Measurements from ENCODE around the gene RAPGEF3.

RAPGEF3 gene

GRCh38 chr12:47722941-47723631 is 35.6 kb downstream of the RAPGEF3 start:
- DNase-seq (ENCODE audit: low read depth in 2 of 2), result no peak

- no peak for DNase-seq (ENCODE audit: low read depth in 2 of 2)
These were observed 36.4 kb downstream of the RAPGEF3 start for GRCh38 chr12:47722136-47722834.

- no peak for DNase-seq (ENCODE audit: low read depth in 2 of 2)
These were observed 37.2 kb downstream of the RAPGEF3 start for GRCh38 chr12:47721431-47721973.

- DNase-seq (ENCODE audit: low read depth in 2 of 2), result no peak
These were observed 40.1 kb downstream of the RAPGEF3 start for GRCh38 chr12:47718531-47718930.

- DNase-seq (ENCODE audit: low read depth in 2 of 2), result no peak
These were observed 41.1 kb downstream of the RAPGEF3 start for GRCh38 chr12:47717443-47718193.

- DNase-seq (ENCODE audit: low read depth in 2 of 2), result no peak
These were observed 41.6 kb downstream of the RAPGEF3 start for GRCh38 chr12:47717046-47717442.

- DNase-seq (ENCODE audit: low read depth in 2 of 2), result no peak
These were observed 42.7 kb downstream of the RAPGEF3 start for GRCh38 chr12:47715877-47716548.

- DNase-seq (ENCODE audit: low read depth in 2 of 2), result peak; percentile 61 to 64
These were observed 43.2 kb downstream of the RAPGEF3 start for GRCh38 chr12:47715393-47715876.

GRCh38 chr12:47714826-47715386 is 43.8 kb downstream of the RAPGEF3 start:
- DNase-seq (ENCODE audit: low read depth in 2 of 2), result no peak

GRCh38 chr12:47712171-47712570 is 46.5 kb downstream of the RAPGEF3 start:
- DNase-seq (ENCODE audit: low read depth in 2 of 2), result no peak

- DNase-seq (ENCODE audit: low read depth in 2 of 2), result no peak
These were observed 47.2 kb downstream of the RAPGEF3 start for GRCh38 chr12:47711448-47711847.

GRCh38 chr12:47710278-47710677 is 48.4 kb downstream of the RAPGEF3 start:
- no peak for DNase-seq (ENCODE audit: low read depth in 2 of 2)

GRCh38 chr12:47709671-47710070 is 49.0 kb downstream of the RAPGEF3 start:
- DNase-seq (ENCODE audit: low read depth in 2 of 2), result no peak

GRCh38 chr12:47709237-47709636 is 49.4 kb downstream of the RAPGEF3 start:
- no peak for DNase-seq (ENCODE audit: low read depth in 2 of 2)

GRCh38 chr12:47707905-47708543 is 50.7 kb downstream of the RAPGEF3 start:
- DNase-seq (ENCODE audit: low read depth in 2 of 2), result no peak

- DNase-seq (ENCODE audit: low read depth in 2 of 2), result no peak
These were observed 51.3 kb downstream of the RAPGEF3 start for GRCh38 chr12:47707355-47707754.

- peak; percentile 94 to 95 for DNase-seq (ENCODE audit: low read depth in 2 of 2)
These were observed 52.9 kb downstream of the RAPGEF3 start, which contains the start of gene RPAP3 for GRCh38 chr12:47705566-47706425. Gene RPAP3, minus strand, starts transcription at chr12:47706030. Its CDS starts 3,190 bp downstream, at chr12:47702840.

- no peak for DNase-seq (ENCODE audit: low read depth in 2 of 2)
These were observed 53.5 kb downstream of the RAPGEF3 start for GRCh38 chr12:47705229-47705565.

GRCh38 chr12:47704719-47705118 is 54.0 kb downstream of the RAPGEF3 start:
- no peak for DNase-seq (ENCODE audit: low read depth in 2 of 2)

GRCh38 chr12:47700263-47700662 is 58.4 kb downstream of the RAPGEF3 start:
- DNase-seq (ENCODE audit: low read depth in 2 of 2), result no peak
